DMS 273 (cell line): Measurements from ENCODE around the gene GBP2.

Experiments used
- DNase-seq: peaks from one replicate; lab custom pipeline; 2025; ENCODE audit not compliant: unreplicated experiment; lab: John Stamatoyannopoulos, UW

Gene GBP2

DNA sequence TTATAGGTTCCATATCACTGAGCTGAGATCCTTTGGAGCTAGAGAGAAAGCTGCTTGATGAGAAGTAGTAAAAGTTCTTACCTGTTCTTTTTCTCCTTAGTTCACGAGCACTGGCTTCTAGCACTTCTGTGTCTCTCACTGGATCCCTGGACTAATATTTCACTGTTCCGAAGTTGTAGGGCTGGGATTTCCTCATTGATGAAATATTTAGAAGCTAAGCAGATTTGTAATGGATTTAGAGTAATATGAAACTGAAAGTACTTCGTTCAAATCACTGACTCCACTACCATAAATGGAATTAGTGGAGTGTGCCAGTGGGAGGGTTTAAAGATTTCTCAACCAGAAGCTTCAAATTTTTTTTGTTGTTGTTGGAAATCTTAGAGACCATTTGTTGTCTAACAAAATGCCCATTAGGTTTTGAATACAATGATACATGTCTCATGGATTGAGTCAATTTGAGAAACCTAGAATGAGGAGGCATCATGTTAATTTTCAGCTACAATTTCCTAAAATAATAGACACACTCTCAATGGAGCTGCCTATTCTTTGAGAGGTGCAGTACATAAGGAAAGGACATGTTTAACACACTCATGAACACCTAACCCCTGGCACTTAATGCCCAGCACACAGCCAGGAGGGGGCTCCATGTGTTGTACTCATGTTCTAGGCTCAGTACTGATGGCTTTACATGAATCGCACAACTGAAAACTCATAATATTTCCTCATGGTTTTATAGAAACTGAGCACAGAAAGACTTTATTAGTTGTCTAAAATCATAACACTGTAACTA, 60.6 kb downstream of the GBP2 start, which contains the start of gene GBP1:
Gene GBP1 (minus strand): TSS at position 130 of the 790 bp plus-strand sequence. CDS start 1,974 bp downstream, outside the sequence.
- DNase-seq, result peak; percentile 4

DNA sequence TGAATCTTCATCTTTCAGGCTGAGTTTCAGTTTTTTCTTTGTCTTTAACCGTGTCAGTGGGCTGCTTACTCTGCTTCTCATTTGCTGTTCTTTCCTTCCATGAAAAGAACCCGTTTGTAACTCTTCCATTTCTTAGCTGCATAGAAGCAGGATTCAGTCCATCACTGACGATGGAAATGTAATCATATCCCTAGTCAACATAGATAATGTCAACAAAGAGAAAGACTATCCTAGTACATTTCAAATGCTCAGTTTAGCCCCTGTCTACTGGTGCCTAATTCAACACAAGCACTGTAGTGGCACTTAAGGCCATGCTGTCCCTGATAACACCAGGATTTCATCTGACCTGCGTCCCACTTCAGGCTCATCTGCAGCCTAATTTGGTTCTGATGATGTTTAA, 61.3 kb downstream of the GBP2 start:
- peak; percentile 3 for DNase-seq

DNA sequence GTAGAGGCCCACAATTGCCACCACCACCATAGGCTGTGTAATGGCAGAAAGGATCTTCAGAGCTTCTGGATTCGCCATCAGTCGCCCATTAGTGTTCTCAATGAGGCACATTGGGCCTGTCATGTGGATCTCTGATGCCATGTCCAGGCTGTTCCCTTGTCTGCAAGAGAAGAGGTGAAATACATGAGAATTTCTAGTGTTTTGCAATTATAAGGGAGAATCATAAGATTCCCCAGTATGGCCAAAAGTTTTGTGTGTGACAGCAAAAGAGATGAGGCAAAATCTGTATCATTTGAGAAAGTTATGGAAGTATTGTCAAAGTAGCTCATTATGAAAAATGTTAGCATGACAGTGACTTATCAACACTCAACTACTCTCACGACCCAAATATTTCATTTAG, 62.8 kb downstream of the GBP2 start:
- no peak for DNase-seq

DNA sequence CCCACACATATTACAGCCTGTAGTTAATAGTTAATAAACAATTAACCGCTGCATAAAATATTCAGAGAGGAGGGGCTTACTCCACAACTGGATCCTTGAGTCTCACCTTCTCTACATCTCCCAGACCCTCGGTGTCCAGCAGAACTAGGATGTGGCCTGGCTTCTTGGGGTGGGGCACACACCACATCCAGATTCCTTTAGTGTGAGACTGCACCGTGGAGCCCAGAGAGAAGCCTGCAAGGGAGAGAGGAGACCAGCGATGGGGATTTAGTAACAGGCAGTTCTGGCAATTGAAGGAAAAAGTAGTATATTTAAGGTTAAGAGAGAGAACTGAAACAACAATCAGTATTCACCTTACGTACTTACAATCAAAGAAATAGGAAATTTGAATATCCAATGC, 65.8 kb downstream of the GBP2 start:
- no peak for DNase-seq
